IMR-90 (cell line): Measurements from ENCODE around the gene DYSF. TPM values are rescaled to one million over a fixed set of nuclear protein-coding genes. Genes with fewer than 3 reads are reported as not detected.

Experiments
- ATAC-seq: fragments of 200-7000 bp; cut with Tn5 transposase; 2 replicates; pipeline ENCODE4 v1.9.1; 2020; ENCODE audit warnings: low read depth, mild to moderate bottlenecking, moderate library complexity
- BruUV-seq: library from RNA; stranded (reverse); fragments of 400-500 nt; replicated peaks from 2 replicates; lab custom pipeline; 2021; lab: Mats Ljungman, UMichigan
- CTCF ChIA-PET: fragments of 300-600 bp; formaldehyde crosslinking; extraction: SDS; loops from one replicate; lab custom pipeline; 2021; ENCODE audit warnings: antibody characterized with exemption; lab: Yijun Ruan, JAX
- POLR2A ChIA-PET: fragments of 300-600 bp; sonication (Branson Sonifier 250); formaldehyde crosslinking; loops from one replicate; lab custom pipeline; 2022; ENCODE audit warnings: antibody characterized with exemption; ENCODE audit not compliant: unreplicated experiment; lab: Charles Lee
- DNase-seq: peaks from one replicate; pipeline ENCODE4 v3.0.0; 2013
- H2AFZ ChIP-seq: replicated peaks from 2 replicates; pipeline ENCODE3; 2013; ENCODE audit warnings: low read length, mild to moderate bottlenecking; ENCODE audit not compliant: poor library complexity
- H2AK5ac ChIP-seq: 2 replicates; pipeline ENCODE4 v1.6.1; 2013; ENCODE audit warnings: low read depth, low read length, inconsistent platforms
- H2AK9ac ChIP-seq: replicated peaks from 2 replicates; pipeline ENCODE3; 2013; ENCODE audit warnings: mild to moderate bottlenecking, low read depth, low read length, moderate library complexity; ENCODE audit not compliant: poor library complexity
- H2BK120ac ChIP-seq: 2 replicates; pipeline ENCODE4 v1.6.1; 2013; ENCODE audit warnings: low read depth, low read length, inconsistent platforms
- H2BK15ac ChIP-seq: 3 replicates; pipeline ENCODE4 v1.6.1; 2013; ENCODE audit warnings: low read depth, low read length, inconsistent platforms
- H2BK20ac ChIP-seq: 2 replicates; pipeline ENCODE4 v1.6.1; 2013; ENCODE audit warnings: low read depth, mild to moderate bottlenecking, inconsistent platforms, low read length, moderate library complexity
- H2BK5ac ChIP-seq: 2 replicates; pipeline ENCODE4 v1.6.1; 2013; ENCODE audit warnings: mild to moderate bottlenecking, low read depth, low read length, inconsistent platforms; ENCODE audit not compliant: poor library complexity, severe bottlenecking
- H3K14ac ChIP-seq: replicated peaks from 2 replicates; pipeline ENCODE4 v1.6.1; 2013; ENCODE audit warnings: low read depth, low read length, inconsistent platforms
- H3K18ac ChIP-seq: 2 replicates; pipeline ENCODE4 v1.6.1; 2013; ENCODE audit warnings: low read depth, low read length, control low read depth
- H3K23ac ChIP-seq: 2 replicates; pipeline ENCODE4 v1.6.1; 2013; ENCODE audit warnings: low read depth, low read length, inconsistent platforms
- H3K27ac ChIP-seq: 2 replicates; pipeline ENCODE4 v1.5.1; 2013; ENCODE audit warnings: mild to moderate bottlenecking, control low read depth, low read length; ENCODE audit not compliant: insufficient read depth
- H3K27me3 ChIP-seq: 2 replicates; pipeline ENCODE4 v1.6.1; 2013; ENCODE audit warnings: low read length; ENCODE audit not compliant: control insufficient read depth, insufficient read depth
- H3K36me3 ChIP-seq: 2 replicates; pipeline ENCODE4 v1.6.1; 2013; ENCODE audit warnings: low read length, mixed read lengths; ENCODE audit not compliant: control insufficient read depth, insufficient read depth
- H3K4ac ChIP-seq: 2 replicates; pipeline ENCODE4 v1.6.1; 2013; ENCODE audit warnings: low read depth, low read length, inconsistent platforms
- H3K4me1 ChIP-seq: 2 replicates; pipeline ENCODE4 v1.6.1; 2013; ENCODE audit warnings: low read length, mixed read lengths; ENCODE audit not compliant: control insufficient read depth, insufficient read depth
- H3K4me2 ChIP-seq: 2 replicates; pipeline ENCODE4 v1.6.1; 2013; ENCODE audit warnings: low read depth, mild to moderate bottlenecking, control low read depth, low read length, moderate library complexity
- H3K4me3 ChIP-seq: 2 replicates; pipeline ENCODE4 v1.5.1; 2013; ENCODE audit warnings: low read depth, mild to moderate bottlenecking, control low read depth, low read length, moderate library complexity; ENCODE audit not compliant: insufficient read depth
- H3K56ac ChIP-seq: 2 replicates; pipeline ENCODE4 v1.6.1; 2013; ENCODE audit warnings: low read length, inconsistent platforms; ENCODE audit not compliant: insufficient read depth; ENCODE audit errors: extremely low read depth
- H3K79me1 ChIP-seq, 2 experiments: 2 replicates each; pipeline ENCODE4 v1.6.1; 2013; ENCODE audit warnings: low read length in 2 of 2, inconsistent platforms in 1 of 2, low read depth in 1 of 2
- H3K9ac ChIP-seq: 2 replicates; pipeline ENCODE4 v1.6.1; 2013; ENCODE audit warnings: low read depth, low read length, control low read depth
- H3K9me1 ChIP-seq: 2 replicates; pipeline ENCODE4 v1.6.1; 2013; ENCODE audit warnings: low read length, inconsistent platforms; ENCODE audit not compliant: insufficient read depth
- H3K9me3 ChIP-seq: 2 replicates; pipeline ENCODE4 v1.6.1; 2013; ENCODE audit warnings: low read length; ENCODE audit not compliant: control insufficient read depth, insufficient read depth
- H4K20me1 ChIP-seq: 2 replicates; pipeline ENCODE4 v1.6.1; 2013; ENCODE audit warnings: low read length, inconsistent platforms; ENCODE audit not compliant: insufficient read depth
- H4K5ac ChIP-seq: 2 replicates; pipeline ENCODE4 v1.6.1; 2013; ENCODE audit warnings: mild to moderate bottlenecking, low read depth, low read length, control low read depth
- H4K8ac ChIP-seq, 2 experiments: 2 replicates each; pipeline ENCODE4 v1.6.1; 2013; ENCODE audit warnings: low read depth in 2 of 2, low read length in 2 of 2, control low read depth in 1 of 2, inconsistent platforms in 1 of 2
- H4K91ac ChIP-seq: 2 replicates; pipeline ENCODE4 v1.6.1; 2013; ENCODE audit warnings: low read depth, low read length, inconsistent platforms; ENCODE audit not compliant: insufficient read depth
- BHLHE40 ChIP-seq: fragments of 150-350 bp; IDR thresholded peaks from 2 replicates; pipeline ENCODE4 v1.6.1; 2016; ENCODE audit warnings: mild to moderate bottlenecking, low read depth, low read length
- CEBPB ChIP-seq: IDR thresholded peaks from 2 replicates; pipeline ENCODE4 v1.6.1; 2012; ENCODE audit warnings: low read depth, low read length, improper control_type of control experiment
- CTCF ChIP-seq: conservative IDR thresholded peaks from 2 replicates; pipeline ENCODE4 v1.5.1; 2012; ENCODE audit warnings: mild to moderate bottlenecking, low read depth, low read length, improper control_type of control experiment
- ELK1 ChIP-seq: fragments of 150-350 bp; IDR thresholded peaks from 2 replicates; pipeline ENCODE4 v1.6.1; 2016; ENCODE audit warnings: low read depth, mild to moderate bottlenecking, low read length, moderate library complexity, borderline replicate concordance
- FOS ChIP-seq: fragments of 150-350 bp; IDR thresholded peaks from 2 replicates; pipeline ENCODE4 v1.6.1; 2016; ENCODE audit warnings: low read depth, low read length
- MAFK ChIP-seq: IDR thresholded peaks from 2 replicates; pipeline ENCODE4 v1.6.1; 2012; ENCODE audit warnings: low read depth, low read length, improper control_type of control experiment
- MAZ ChIP-seq: IDR thresholded peaks from 2 replicates; pipeline ENCODE4 v1.6.1; 2012; ENCODE audit warnings: low read depth, mild to moderate bottlenecking, low read length, improper control_type of control experiment, moderate library complexity, borderline replicate concordance
- MXI1 ChIP-seq: IDR thresholded peaks from 2 replicates; pipeline ENCODE4 v1.6.1; 2012; ENCODE audit warnings: low read depth, mild to moderate bottlenecking, low read length, moderate library complexity, borderline replicate concordance
- NFE2L2 ChIP-seq: fragments of 150-350 bp; IDR thresholded peaks from 2 replicates; pipeline ENCODE4 v1.6.1; 2016; ENCODE audit warnings: low read depth, mild to moderate bottlenecking, low read length
- RAD21 ChIP-seq: IDR thresholded peaks from 2 replicates; pipeline ENCODE4 v1.6.1; 2012; ENCODE audit warnings: low read length, improper control_type of control experiment
- USF2 ChIP-seq: fragments of 150-350 bp; IDR thresholded peaks from 2 replicates; pipeline ENCODE4 v1.6.1; 2017; ENCODE audit warnings: mild to moderate bottlenecking, antibody characterized with exemption, low read length, low read depth
- WGBS, 2 experiments: methylation state at CpG; one replicate each; pipeline versions ENCODE4 v1.1.5 to v1.1.7; 2013; ENCODE audit warnings: missing lambda C conversion rate in 2 of 2; ENCODE audit not compliant: insufficient read length in 1 of 2; ENCODE audit errors: extremely low coverage in 2 of 2; 5-methylcytosine and 5-hydroxymethylcytosine counted together
- dilution Hi-C: fragments of 300-500 bp; cut with HindIII; formaldehyde crosslinking; loops from one replicate; pipeline ENCODE4 v1.14.3; 2018; ENCODE audit warnings: low sequenced_read_pairs; ENCODE audit not compliant: unreplicated experiment
- in situ Hi-C: fragments of 300-500 bp; cut with MboI; formaldehyde crosslinking; loops from 3 replicates; pipeline ENCODE4 v1.14.3; 2019; ENCODE audit warnings: low sequenced_read_pairs, inconsistent platforms, mixed read lengths
- intact Hi-C: fragments of 100-400 bp; cut with micrococcal nuclease; formaldehyde crosslinking; loops from 2 replicates; pipeline ENCODE4 v1.10.0; 2022
- polyA plus RNA-seq, 3 experiments: library from polyadenylated mRNA; depleted of rRNA; stranded (reverse); fragments of >200 nt; gene quantifications; 2 replicates each; pipeline ENCODE4 v1.2.3, GENCODE V29; 2012; ENCODE audit warnings: low replicate concordance in 1 of 3
- total RNA-seq: library from RNA; depleted of rRNA; stranded (reverse); fragments of >200 nt; gene quantifications from 2 replicates; pipeline ENCODE4 v1.2.3, GENCODE V29; 2012

The DYSF gene
- total and polyA plus RNA-seq, 2 of the 4 experiments (the other 2 are of a cell fraction): 0.09 to 0.18 TPM

- Histone ChIP-seq H4K5ac (no peak overlapping the region), H2BK20ac (no peak overlapping the region), H2AK9ac (no peak overlapping the region), H4K20me1 (no peaks in the 10 kb centered on the region), H3K9me1 (no peaks in the 10 kb centered on the region), H3K4me3 (no peak overlapping the region), H2BK120ac (no peak overlapping the region), H3K9ac (no peak overlapping the region), H3K36me3 (no peaks in the 10 kb centered on the region), H3K14ac (no peak overlapping the region), H2BK5ac (no peak overlapping the region), H3K9me3 (no peaks in the 10 kb centered on the region), H3K4ac (no peak overlapping the region), H3K18ac (no peak overlapping the region), H3K27ac (no peak overlapping the region), H2BK15ac (no peak overlapping the region), H4K91ac (no peak overlapping the region), H3K79me1 (no peaks in the 10 kb centered on the region), H3K23ac (no peak overlapping the region), H2AFZ (no peak overlapping the region), H3K27me3 (peaks cover 29% of the 10 kb centered on the region), H3K4me1 (no peaks in the 10 kb centered on the region), H2AK5ac (no peak overlapping the region), H3K56ac (no peak overlapping the region), H4K8ac (no peak overlapping the region), H3K4me2 (no peak overlapping the region)
- dilution Hi-C loops (no loop called here), intact Hi-C loops (no loop called here), in situ Hi-C loops (no loop called here)
- no TSS peak for BruUV-seq
- TF ChIP-seq MAFK (no peak), BHLHE40 (no peak), MXI1 (no peak), NFE2L2 (no peak), CEBPB (no peak), FOS (no peak), MAZ (no peak), ELK1 (no peak), USF2 (no peak), CTCF (no peak), RAD21 (no peak)
- WGBS, 2 experiments: no CpG with 5 or more reads among the region's 6 CpGs
- ChIA-PET POLR2A (no interaction called here), CTCF (no interaction called here)
- ATAC-seq (no peak), DNase-seq (no peak)
Measured at GRCh38 chr2:71686781-71687180, 233.4 kb downstream of the DYSF start.
